ENCODE measurements around the gene SLC25A5. TPM values are rescaled to one million over a fixed set of nuclear protein-coding genes. Genes with fewer than 3 reads are reported as not detected.

The SLC25A5 gene
- total and polyA plus RNA-seq, 10 of the 15 experiments (the other 5 are each of a cell fraction or from before 2014, with no cell fraction given): 361 to 3,863 (median 618) TPM

- Histone ChIP-seq H2AFZ (ENCODE audit: control insufficient read depth, low read depth, low read length) (no peak overlapping the region), H3K9me3 (replicated peaks; ENCODE audit: control insufficient read depth, insufficient read depth, low read length) (no peaks in the 10 kb centered on the region), H3K27ac (ENCODE audit: control insufficient read depth, insufficient read depth) (no peak overlapping the region), H4K20me1 (ENCODE audit: control insufficient read depth, insufficient read depth) (no peaks in the 10 kb centered on the region), H3K4me2 (ENCODE audit: control insufficient read depth, insufficient read depth) (no peak overlapping the region), H3K9ac (ENCODE audit: control insufficient read depth, insufficient read depth, low read length) (no peak overlapping the region), H3K36me3 (ENCODE audit: control insufficient read depth in 2 of 2, insufficient read depth in 2 of 2, low read length in 1 of 2) (no peaks in the 10 kb centered on the region), H3K27me3 (replicated peaks in 1 of 2; ENCODE audit: control insufficient read depth in 2 of 2, insufficient read depth in 2 of 2, low read length in 1 of 2) (no peaks in the 10 kb centered on the region; a peak in 1 of 4 replicates), H3K79me2 (ENCODE audit: control insufficient read depth, insufficient read depth, low read length) (no peaks in the 10 kb centered on the region), H3K4me1 (ENCODE audit: control insufficient read depth, insufficient read depth, low read length) (peaks cover 13% of the 10 kb centered on the region), H3K4me3 (no peak overlapping the region)
- ATAC-seq (no peak), FAIRE-seq (no peak), DNase-seq (ENCODE audit: low read depth, low spot score) (no peak)
- ChIA-PET POLR2A (no interaction called here), CTCF (no interaction called here), SMC1A (ENCODE audit: uncharacterized antibody, unreplicated experiment) (no interaction called here), RAD21 (ENCODE audit: unreplicated experiment) (no interaction called here)
- BruUV-seq (replicated peaks): no TSS peak
- WGBS (ENCODE audit: insufficient coverage, insufficient replicate concordance, low lambda C conversion rate, missing lambda C conversion rate): 75% methylated on average over 13 of the region's 14 CpGs
- in situ Hi-C loops (cut with MboI) (no loop called here), intact Hi-C loops (cut with micrococcal nuclease; ENCODE audit: unreplicated experiment) (no loop called here)
- TF ChIP-seq EP300 (IDR thresholded peaks at IDR 0.05; ENCODE audit: borderline replicate concordance in 1 of 2, control insufficient read depth in 1 of 2, low read depth in 2 of 2, low read length in 2 of 2) (no peak), ZBED1 (IDR thresholded peaks at IDR 0.05; ENCODE audit: borderline replicate concordance) (no peak), TCF7 (IDR thresholded peaks at IDR 0.05; ENCODE audit: borderline replicate concordance) (no peak), KDM1A (IDR thresholded peaks at IDR 0.05; ENCODE audit: borderline replicate concordance) (no peak), FOXK2 (IDR thresholded peaks at IDR 0.05) (no peak), CBFB (IDR thresholded peaks at IDR 0.05; ENCODE audit: low read depth) (no peak), PML (IDR thresholded peaks at IDR 0.05; ENCODE audit: low read length) (no peak), ZBTB40 (IDR thresholded peaks at IDR 0.05; ENCODE audit: borderline replicate concordance) (no peak), ZZZ3 (IDR thresholded peaks at IDR 0.05; ENCODE audit: control insufficient read depth, insufficient read length, low read depth) (no peak), TBL1XR1 (IDR thresholded peaks at IDR 0.05; ENCODE audit: low read depth, low read length) (no peak), RAD51 (IDR thresholded peaks at IDR 0.05) (no peak), ZNF592 (IDR thresholded peaks at IDR 0.05) (no peak), TCF3 (IDR thresholded peaks at IDR 0.05; ENCODE audit: borderline replicate concordance, insufficient read depth, low read depth, low read length) (no peak), MYB (IDR thresholded peaks at IDR 0.05; ENCODE audit: borderline replicate concordance, low read depth, low read length) (no peak), USF2 (IDR thresholded peaks at IDR 0.05; ENCODE audit: borderline replicate concordance, low read depth, low read length) (no peak), MTA2 (IDR thresholded peaks at IDR 0.05; ENCODE audit: low read depth) (no peak), STAT1 (conservative IDR thresholded peaks at IDR 0.05) (no peak), FOXM1 (IDR thresholded peaks at IDR 0.05; ENCODE audit: low read depth, low read length) (no peak)
These were observed 44.6 kb upstream of the SLC25A5 start for GRCh38 chrX:119423631-119424030.
